Measurements from ENCODE around the gene SH3RF1. TPM values are rescaled to one million over a fixed set of nuclear protein-coding genes. Genes with fewer than 3 reads are reported as not detected.

SH3RF1 gene
- total and polyA plus RNA-seq, 8 donors = 3.4 to 47.8 (median 18.9) TPM

DNA sequence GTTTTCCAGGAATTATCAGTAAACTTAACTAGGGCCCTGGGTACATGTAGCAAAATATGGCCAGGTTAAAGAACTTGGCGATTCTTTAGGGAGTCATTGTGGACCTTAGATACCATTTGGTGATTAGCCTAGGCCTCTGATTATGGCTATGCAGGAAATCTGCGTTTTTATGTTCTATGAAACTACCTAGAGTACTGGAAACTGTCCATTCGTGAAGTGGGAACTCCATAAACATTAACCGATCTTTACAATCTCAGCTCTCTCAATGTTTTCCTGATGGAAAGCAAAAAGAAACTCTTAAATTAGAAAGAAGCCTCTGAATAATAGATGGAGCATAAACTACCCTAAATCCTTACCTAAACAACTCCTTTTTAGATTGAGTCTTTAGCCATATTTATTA lies 121.9 kb downstream of the SH3RF1 start:
- DNase-seq = no peak
- Histone ChIP-seq H3K36me3 (peaks cover 0 to 27% (median 18%) of the 10 kb centered on the region in 4 donors), H3K4me1 (peaks cover 0 to 23% (median 11%) of the 10 kb centered on the region in 4 donors), H3K27ac (peak overlapping the region in 3 of 5 donors; percentile 25 to 51 (median 32)), H3K9me3 (no peaks in the 10 kb centered on the region), H3K27me3 (no peaks in the 10 kb centered on the region), H3K4me3 (no peak overlapping the region)
- TF ChIP-seq POLR2AphosphoS5 (IDR thresholded peaks at IDR 0.05) (no peak), POLR2A (IDR thresholded peaks at IDR 0.05) (no peak), EP300 (IDR thresholded peaks at IDR 0.05) (no peak)
- TF ChIP-seq, protein P1, sequence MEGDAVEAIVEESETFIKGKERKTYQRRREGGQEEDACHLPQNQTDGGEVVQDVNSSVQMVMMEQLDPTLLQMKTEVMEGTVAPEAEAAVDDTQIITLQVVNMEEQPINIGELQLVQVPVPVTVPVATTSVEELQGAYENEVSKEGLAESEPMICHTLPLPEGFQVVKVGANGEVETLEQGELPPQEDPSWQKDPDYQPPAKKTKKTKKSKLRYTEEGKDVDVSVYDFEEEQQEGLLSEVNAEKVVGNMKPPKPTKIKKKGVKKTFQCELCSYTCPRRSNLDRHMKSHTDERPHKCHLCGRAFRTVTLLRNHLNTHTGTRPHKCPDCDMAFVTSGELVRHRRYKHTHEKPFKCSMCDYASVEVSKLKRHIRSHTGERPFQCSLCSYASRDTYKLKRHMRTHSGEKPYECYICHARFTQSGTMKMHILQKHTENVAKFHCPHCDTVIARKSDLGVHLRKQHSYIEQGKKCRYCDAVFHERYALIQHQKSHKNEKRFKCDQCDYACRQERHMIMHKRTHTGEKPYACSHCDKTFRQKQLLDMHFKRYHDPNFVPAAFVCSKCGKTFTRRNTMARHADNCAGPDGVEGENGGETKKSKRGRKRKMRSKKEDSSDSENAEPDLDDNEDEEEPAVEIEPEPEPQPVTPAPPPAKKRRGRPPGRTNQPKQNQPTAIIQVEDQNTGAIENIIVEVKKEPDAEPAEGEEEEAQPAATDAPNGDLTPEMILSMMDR (IDR thresholded peaks at IDR 0.05) = no peak
- 16 to 50% (median 30%) methylated on average over 4 of the region's 4 CpGs for WGBS, 5 donors
- intact Hi-C loops (cut with DNase I; ENCODE audit: low total_unique reads) = no loop called here

DNA sequence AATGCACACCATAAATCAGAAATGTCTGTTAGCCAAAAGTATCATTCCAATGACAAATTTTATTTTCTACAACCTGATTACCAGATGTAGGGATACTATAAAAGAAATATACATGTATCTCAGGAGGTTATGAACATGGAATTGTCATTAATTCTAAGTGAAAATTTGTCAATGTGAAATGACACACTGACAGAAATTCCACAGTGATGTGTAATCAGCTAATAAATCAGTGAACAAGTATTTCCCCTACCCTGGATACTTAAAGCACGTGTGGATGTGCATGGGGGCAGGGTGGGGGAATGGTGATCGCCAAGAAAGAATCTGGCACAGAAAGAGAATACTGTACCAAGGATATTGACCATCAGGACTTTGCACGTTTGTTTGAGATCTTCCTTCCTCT lies 123.6 kb downstream of the SH3RF1 start:
- Histone ChIP-seq H3K36me3 (peaks cover 0 to 16% (median 8%) of the 10 kb centered on the region in 4 donors), H3K27me3 (no peaks in the 10 kb centered on the region), H3K9me3 (no peaks in the 10 kb centered on the region), H3K4me1 (peaks cover 0 to 26% (median 10%) of the 10 kb centered on the region in 4 donors), H3K27ac (no peak overlapping the region), H3K4me3 (no peak overlapping the region)
- intact Hi-C loops (cut with DNase I; ENCODE audit: low total_unique reads) = no loop called here
- no peak for DNase-seq
- 57 to 69% (median 67%) methylated on average over 3 of the region's 3 CpGs for WGBS, 5 donors
- TF ChIP-seq POLR2A (IDR thresholded peaks at IDR 0.05) = no peak
- no peak for TF ChIP-seq EP300 (IDR thresholded peaks at IDR 0.05)
- TF ChIP-seq, protein P1 (IDR thresholded peaks at IDR 0.05) = no peak
- TF ChIP-seq POLR2AphosphoS5 (IDR thresholded peaks at IDR 0.05) = no peak

DNA sequence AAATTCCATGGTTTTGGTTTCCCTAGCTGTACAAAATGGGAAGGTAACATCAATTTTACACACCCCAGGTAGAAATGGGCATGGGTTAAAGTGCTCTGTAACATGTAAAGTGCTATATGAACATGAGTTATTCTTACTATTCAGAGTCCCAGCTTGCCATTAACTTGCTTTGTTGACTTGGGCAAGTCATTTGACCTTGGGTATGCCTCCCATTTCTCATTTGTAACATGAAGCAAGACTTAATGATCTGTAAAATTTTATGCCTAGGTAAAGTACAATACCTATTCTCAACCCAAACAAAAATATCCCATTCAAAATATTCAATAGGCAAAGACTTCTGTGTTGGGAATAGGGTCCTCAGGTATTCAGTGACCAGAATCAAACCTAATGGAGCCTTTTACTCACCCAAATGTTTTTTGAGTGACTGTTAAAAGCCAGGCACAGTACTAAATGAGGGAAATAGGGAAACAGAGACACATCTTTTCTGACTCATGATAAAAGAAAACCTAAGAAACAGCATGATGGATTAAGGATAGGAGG lies 126.6 kb downstream of the SH3RF1 start:
- Histone ChIP-seq H3K9me3 (no peaks in the 10 kb centered on the region), H3K27me3 (no peaks in the 10 kb centered on the region), H3K4me1 (peaks cover 0 to 19% (median 7%) of the 10 kb centered on the region in 4 donors), H3K36me3 (peaks cover 0 to 13% (median 5%) of the 10 kb centered on the region in 4 donors), H3K4me3 (no peak overlapping the region), H3K27ac (no peak overlapping the region)
- intact Hi-C loops (cut with DNase I; ENCODE audit: low total_unique reads) = no loop called here
- TF ChIP-seq POLR2A (IDR thresholded peaks at IDR 0.05) = no peak
- no peak for TF ChIP-seq POLR2AphosphoS5 (IDR thresholded peaks at IDR 0.05)
- no peak for TF ChIP-seq EP300 (IDR thresholded peaks at IDR 0.05)
- TF ChIP-seq, protein P1 (IDR thresholded peaks at IDR 0.05) = no peak
- no peak for DNase-seq

DNA sequence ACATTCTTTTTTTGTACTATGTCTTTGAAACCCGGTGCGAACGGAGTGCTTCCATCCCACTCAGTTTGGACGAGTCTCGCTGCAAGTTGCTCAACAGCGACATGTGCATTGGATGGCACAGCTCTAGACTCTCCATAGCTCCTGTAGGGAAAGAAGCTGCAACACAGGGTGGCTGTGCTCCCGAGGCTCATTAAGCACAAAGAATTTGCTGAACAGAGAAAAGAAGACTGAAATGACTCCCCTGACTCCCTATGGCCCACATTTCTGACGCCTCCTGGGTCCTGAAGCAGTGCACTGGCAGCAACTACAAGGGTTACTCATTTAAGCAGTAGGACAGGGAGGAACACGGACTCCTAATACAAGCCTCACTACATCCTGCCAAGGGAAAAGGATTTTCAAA lies 127.4 kb downstream of the SH3RF1 start:
- intact Hi-C loops (cut with DNase I; ENCODE audit: low total_unique reads) = no loop called here
- TF ChIP-seq, protein P1 (IDR thresholded peaks at IDR 0.05) = no peak
- no peak for TF ChIP-seq POLR2A (IDR thresholded peaks at IDR 0.05)
- no peak for TF ChIP-seq POLR2AphosphoS5 (IDR thresholded peaks at IDR 0.05)
- no peak for TF ChIP-seq EP300 (IDR thresholded peaks at IDR 0.05)
- Histone ChIP-seq H3K4me1 (peaks cover 0 to 12% (median 5%) of the 10 kb centered on the region in 4 donors), H3K36me3 (peaks cover 0 to 13% (median 5%) of the 10 kb centered on the region in 4 donors), H3K27me3 (no peaks in the 10 kb centered on the region), H3K9me3 (no peaks in the 10 kb centered on the region), H3K27ac (no peak overlapping the region), H3K4me3 (no peak overlapping the region)
- DNase-seq = no peak
- 90 to 93% (median 92%) methylated on average over 9 of the region's 9 CpGs for WGBS, 5 donors
